Caco-2 (cell line): Measurements from ENCODE around the gene PHC1. TPM values are rescaled to one million over a fixed set of nuclear protein-coding genes. Genes with fewer than 3 reads are reported as not detected.
"Not testable (repeated sequence)": the region's sequence is repeated elsewhere in the genome, so short reads cannot be mapped to it uniquely, and the experiment has no call there.

Experiments used
- Bru-seq: library from RNA; stranded (reverse); fragments of 400-500 nt; gene quantifications from one replicate; lab custom pipeline; 2021; lab: Mats Ljungman, UMichigan
- BruChase-seq, 2 experiments: library from RNA; stranded (reverse); fragments of 400-500 nt; gene quantifications; one replicate each; lab custom pipeline; 2021; lab: Mats Ljungman, UMichigan
- BruUV-seq: library from RNA; stranded (reverse); fragments of 400-500 nt; replicated peaks from 2 replicates; lab custom pipeline; 2021; lab: Mats Ljungman, UMichigan
- CTCF ChIA-PET: fragments of 300-600 bp; sonication (Branson Sonifier 250); formaldehyde crosslinking; loops from one replicate; lab custom pipeline; 2022; ENCODE audit warnings: antibody characterized with exemption; lab: Charles Lee
- POLR2A ChIA-PET: fragments of 300-600 bp; sonication (Branson Sonifier 250); formaldehyde crosslinking; loops from one replicate; lab custom pipeline; 2022; ENCODE audit warnings: antibody characterized with exemption; lab: Charles Lee
- DNase-seq, 2 experiments: peaks; one replicate each; pipeline versions ENCODE4 v3.0.0 to v3.0.0-alpha.2; 2020 to 2022
- H3K27me3 ChIP-seq: replicated peaks from 2 replicates; pipeline ENCODE4 v1.6.0; 2011; ENCODE audit warnings: low read length; ENCODE audit not compliant: control insufficient read depth, insufficient read depth
- H3K36me3 ChIP-seq: 2 replicates; pipeline ENCODE4 v1.5.1; 2011; ENCODE audit warnings: low read length; ENCODE audit not compliant: control insufficient read depth, insufficient read depth
- H3K4me1 ChIP-seq: fragments of 250-450 bp; sonication (Bioruptor Pico); 2 replicates; pipeline ENCODE4 v1.5.1; 2020; ENCODE audit warnings: mild to moderate bottlenecking
- H3K4me3 ChIP-seq: 2 replicates; pipeline ENCODE4 v1.5.1; 2011; ENCODE audit warnings: low read depth, mild to moderate bottlenecking, control low read depth, low read length
- H3K9me3 ChIP-seq: fragments of 250-450 bp; sonication (Bioruptor Pico); 2 replicates; pipeline ENCODE4 v1.5.1; 2020; ENCODE audit warnings: mild to moderate bottlenecking, moderate library complexity
- H3K27ac Mint-ChIP-seq: one replicate; pipeline ENCODE4 v1.8.0; 2022; ENCODE audit warnings: mixed read lengths; ENCODE audit not compliant: unreplicated experiment
- H3K27me3 Mint-ChIP-seq: one replicate; pipeline ENCODE4 v1.8.0; 2022; ENCODE audit warnings: mixed read lengths; ENCODE audit not compliant: insufficient read depth, unreplicated experiment
- H3K36me3 Mint-ChIP-seq: one replicate; pipeline ENCODE4 v1.8.0; 2022; ENCODE audit warnings: mild to moderate bottlenecking, mixed read lengths; ENCODE audit not compliant: insufficient read depth, unreplicated experiment
- H3K4me1 Mint-ChIP-seq: one replicate; pipeline ENCODE4 v1.8.0; 2022; ENCODE audit warnings: low read depth, mixed read lengths; ENCODE audit not compliant: unreplicated experiment
- H3K4me3 Mint-ChIP-seq: one replicate; pipeline ENCODE4 v1.8.0; 2022; ENCODE audit warnings: mild to moderate bottlenecking, moderate library complexity, mixed read lengths; ENCODE audit not compliant: unreplicated experiment
- H3K9me3 Mint-ChIP-seq: one replicate; pipeline ENCODE4 v1.8.0; 2022; ENCODE audit warnings: mixed read lengths; ENCODE audit not compliant: unreplicated experiment
- CTCF ChIP-seq, 2 experiments: fragments of 200-600 bp in 1 of 2; IDR thresholded peaks; 1 replicate in 1 of 2; 2 replicates in 1 of 2; pipeline versions ENCODE4 v1.5.1 to v1.8.0; 2011 to 2022; ENCODE audit warnings: antibody characterized with exemption in 1 of 2, control low read depth in 1 of 2, inconsistent platforms in 1 of 2, low read depth in 1 of 2, low read length in 1 of 2, mild to moderate bottlenecking in 1 of 2, moderate library complexity in 1 of 2; ENCODE audit not compliant: insufficient read depth in 1 of 2, severe bottlenecking in 1 of 2, unreplicated experiment in 1 of 2
- intact Hi-C: fragments of 100-400 bp; cut with micrococcal nuclease; formaldehyde crosslinking; loops from one replicate; pipeline ENCODE4 v1.10.0; 2022; ENCODE audit not compliant: unreplicated experiment
- long read RNA-seq: library from polyadenylated mRNA; stranded (forward); transcript quantifications from one replicate; pipeline ENCODE4 v2.0.0, GENCODE V29; 2022
- total RNA-seq: library from RNA; stranded (reverse); gene quantifications from 2 replicates; pipeline ENCODE4 v1.2.3, GENCODE V29; 2022

PHC1 gene
- total RNA-seq (25.8 and 28.7 TPM in 2 replicates), Bru-seq, nascent RNA (percentile 59 among the genes with signal in this experiment), BruChase-seq, experiment 1, labeled RNA remaining after a 2-hour chase (percentile 58 among the genes with signal in this experiment), BruChase-seq, experiment 2, labeled RNA remaining after a 6-hour chase (percentile 70 among the genes with signal in this experiment)
- long read RNA-seq, transcript PHC1-214 (15 exons, 3,626 nt): major isoform, 5 of 34 reads
- long read RNA-seq, partial matches to known transcripts: 21 of 34 reads
- long read RNA-seq, other reads (novel, unspliced or antisense): 8 of 34 reads

- not testable (repeated sequence) for H3K9me3 Mint-ChIP-seq, H3K36me3 ChIP-seq, H3K27me3 ChIP-seq, H3K36me3 Mint-ChIP-seq, BruUV-seq, H3K27me3 Mint-ChIP-seq, H3K9me3 ChIP-seq
- POLR2A ChIA-PET: interaction anchor here (1.8 kb wide), 1 partner anchor 35 kb away, joined by 17 read pairs; the partner anchor contains the start of gene M6PR
- intact Hi-C loops: loop anchor here (1.0 to 2.0 kb wide), 2 partner anchors 35 to 125 kb away; partner anchors contain the start of gene M6PR
- peaks cover 25% of the 10 kb centered on the region for H3K4me1 ChIP-seq
- CTCF ChIA-PET: interaction anchor here (0.5 to 2.1 kb wide), 5 partner anchors 10 to 257 kb away, joined by 3 to 17 read pairs (median 4); partner anchors contain the start of gene M6PR
- Mint-ChIP-seq H3K4me1 (peaks cover 15% of the 10 kb centered on the region), H3K4me3 (peak within 1 kb of the TSS; percentile 79), H3K27ac (peak within 1 kb of the TSS; percentile 79)
- DNase-seq: peak; percentile 84 to 86
- peak; percentile 32 to 65 for TF ChIP-seq CTCF (IDR thresholded peaks at IDR 0.05; ENCODE audit: insufficient read depth in 1 of 2, low read depth in 1 of 2, low read length in 1 of 2, severe bottlenecking in 1 of 2, unreplicated experiment in 1 of 2)
- H3K4me3 ChIP-seq: peak within 1 kb of the TSS; percentile 49
Measured at GRCh38 chr12:8914033-8914715, at the start of gene PHC1. Gene PHC1 (plus strand): TSS chr12:8914509. CDS start chr12:8917678, 3,169 bp downstream.

- POLR2A ChIA-PET: no interaction called here
- BruUV-seq: no TSS peak
- intact Hi-C loops: no loop called here
Measured at GRCh38 chr12:8866429-8866828, 47.9 kb upstream of the PHC1 start.

More at GRCh38 chr12:8866429-8866828, 47.9 kb upstream of the PHC1 start:
- Mint-ChIP-seq H3K4me3 (no peak overlapping the region), H3K4me1 (no peaks in the 10 kb centered on the region), H3K9me3 (no peaks in the 10 kb centered on the region), H3K27ac (no peak overlapping the region), H3K27me3 (peaks cover 18% of the 10 kb centered on the region), H3K36me3 (no peaks in the 10 kb centered on the region)
- no peak for TF ChIP-seq CTCF (IDR thresholded peaks at IDR 0.05; ENCODE audit: insufficient read depth in 1 of 2, low read depth in 1 of 2, low read length in 1 of 2, severe bottlenecking in 1 of 2, unreplicated experiment in 1 of 2)
- no peaks in the 10 kb centered on the region for H3K36me3 ChIP-seq
- no peak overlapping the region for H3K4me3 ChIP-seq
- H3K27me3 ChIP-seq: no peaks in the 10 kb centered on the region
- H3K4me1 ChIP-seq: no peaks in the 10 kb centered on the region
- no peaks in the 10 kb centered on the region for H3K9me3 ChIP-seq
- no peak for DNase-seq
- CTCF ChIA-PET: no interaction called here
